Measurements from ENCODE around the gene GJC1. TPM values are rescaled to one million over a fixed set of nuclear protein-coding genes. Genes with fewer than 3 reads are reported as not detected.

The GJC1 gene
- total RNA-seq, 2 experiments from 2014 or later: not detected

DNA sequence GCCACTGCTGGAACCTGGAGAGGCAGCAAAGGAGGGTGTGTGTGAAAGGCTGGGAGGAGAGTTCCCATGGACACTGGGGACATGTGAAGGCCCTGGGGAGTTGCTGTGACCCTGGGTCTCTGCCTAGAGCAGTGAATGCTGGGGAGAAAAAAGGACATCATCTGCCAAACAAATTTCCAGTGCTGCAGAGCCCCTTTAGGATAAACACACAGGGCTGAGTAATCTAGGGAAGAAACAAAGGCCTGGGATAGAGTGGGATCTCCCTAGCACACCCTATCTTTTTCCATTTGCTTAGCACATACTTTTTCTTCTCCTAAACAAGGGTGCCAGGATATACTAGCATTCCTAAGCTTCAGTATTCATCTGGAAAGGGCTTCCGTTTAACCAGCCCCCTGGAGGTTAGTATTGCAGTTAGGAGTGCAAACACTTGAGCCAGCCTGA, 14.3 kb upstream of the GJC1 start:
- ChIA-PET CTCF (no interaction called here), POLR2A (no interaction called here)
- no peaks in the 10 kb centered on the region for H3K4me1 Mint-ChIP-seq (ENCODE audit: low read depth)
- H3K36me3 Mint-ChIP-seq (ENCODE audit: low read depth): no peaks in the 10 kb centered on the region
- Histone ChIP-seq H3K9me3 (ENCODE audit: control insufficient read depth in 1 of 2, insufficient read depth in 1 of 2, low read length in 2 of 2) (no peaks in the 10 kb centered on the region), H3K27me3 (ENCODE audit: control insufficient read depth in 1 of 2, insufficient read depth in 2 of 2, low read length in 2 of 2) (no peaks in the 10 kb centered on the region), H3K4me1 (ENCODE audit: insufficient read depth, low read length) (no peaks in the 10 kb centered on the region), H3K4me3 (ENCODE audit: low read length) (no peak overlapping the region), H3K27ac (ENCODE audit: low read depth in 1 of 2, low read length in 2 of 2) (no peak overlapping the region), H3K36me3 (ENCODE audit: insufficient read depth, low read length) (no peaks in the 10 kb centered on the region)
- intact Hi-C loops (cut with DNase I, micrococcal nuclease): no loop called here
- DNase-seq: no peak
- no peaks in the 10 kb centered on the region for H3K9me3 Mint-ChIP-seq
- no peak for ATAC-seq (ENCODE audit: poor library complexity)
- TF ChIP-seq CTCF (IDR thresholded peaks at IDR 0.05): no peak
- no peak overlapping the region for H3K27ac Mint-ChIP-seq
- no peak overlapping the region for H3K4me3 Mint-ChIP-seq
- H3K27me3 Mint-ChIP-seq: no peaks in the 10 kb centered on the region

- no peak for TF ChIP-seq CTCF (IDR thresholded peaks at IDR 0.05)
- Mint-ChIP-seq H3K4me1 (ENCODE audit: low read depth) (no peaks in the 10 kb centered on the region), H3K27me3 (no peaks in the 10 kb centered on the region), H3K4me3 (no peak overlapping the region), H3K27ac (no peak overlapping the region), H3K9me3 (no peaks in the 10 kb centered on the region), H3K36me3 (ENCODE audit: low read depth) (no peaks in the 10 kb centered on the region)
- CTCF ChIA-PET: no interaction called here
- no peak overlapping the region for H3K27ac ChIP-seq (ENCODE audit: low read depth in 1 of 2, low read length in 2 of 2)
- H3K9me3 ChIP-seq (ENCODE audit: control insufficient read depth in 1 of 2, insufficient read depth in 1 of 2, low read length in 2 of 2): no peaks in the 10 kb centered on the region
- intact Hi-C loops (cut with DNase I, micrococcal nuclease): no loop called here
- H3K36me3 ChIP-seq (ENCODE audit: insufficient read depth, low read length): no peaks in the 10 kb centered on the region
- DNase-seq (no peak), ATAC-seq (ENCODE audit: poor library complexity) (no peak)
- no peaks in the 10 kb centered on the region for H3K27me3 ChIP-seq (ENCODE audit: control insufficient read depth in 1 of 2, insufficient read depth in 2 of 2, low read length in 2 of 2)
- H3K4me3 ChIP-seq (ENCODE audit: low read length): no peak overlapping the region
- no peaks in the 10 kb centered on the region for H3K4me1 ChIP-seq (ENCODE audit: insufficient read depth, low read length)
- POLR2A ChIA-PET: no interaction called here
Measured at GRCh38 chr17:44842748-44843147, 12.7 kb upstream of the GJC1 start.

DNA sequence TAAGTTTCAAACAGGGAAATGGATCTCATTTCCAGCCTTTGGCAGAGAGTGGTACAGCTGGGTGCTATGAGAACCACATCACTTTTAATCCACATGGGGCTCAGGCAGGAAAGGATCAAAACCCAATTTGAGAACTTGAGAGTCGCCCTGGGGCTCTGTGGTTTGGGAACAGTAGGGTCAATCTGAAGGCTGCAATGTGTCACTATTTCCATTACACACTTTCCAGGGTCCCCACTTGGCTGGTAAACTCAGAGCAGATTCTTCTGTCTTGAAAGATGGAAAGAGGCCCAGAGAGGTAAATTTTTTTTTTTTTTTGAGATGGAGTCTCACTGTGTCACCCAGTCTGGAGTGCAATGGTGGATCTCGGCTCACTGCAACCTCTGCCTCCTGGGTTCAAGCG, 10.8 kb upstream of the GJC1 start:
- Mint-ChIP-seq H3K27ac (no peak overlapping the region), H3K4me3 (no peak overlapping the region), H3K9me3 (no peaks in the 10 kb centered on the region), H3K27me3 (no peaks in the 10 kb centered on the region), H3K36me3 (ENCODE audit: low read depth) (no peaks in the 10 kb centered on the region), H3K4me1 (ENCODE audit: low read depth) (no peaks in the 10 kb centered on the region)
- Histone ChIP-seq H3K4me1 (ENCODE audit: insufficient read depth, low read length) (no peaks in the 10 kb centered on the region), H3K27me3 (ENCODE audit: control insufficient read depth in 1 of 2, insufficient read depth in 2 of 2, low read length in 2 of 2) (no peaks in the 10 kb centered on the region), H3K9me3 (ENCODE audit: control insufficient read depth in 1 of 2, insufficient read depth in 1 of 2, low read length in 2 of 2) (no peaks in the 10 kb centered on the region), H3K4me3 (ENCODE audit: low read length) (no peak overlapping the region), H3K27ac (ENCODE audit: low read depth in 1 of 2, low read length in 2 of 2) (no peak overlapping the region), H3K36me3 (ENCODE audit: insufficient read depth, low read length) (no peaks in the 10 kb centered on the region)
- ChIA-PET POLR2A (no interaction called here), CTCF (no interaction called here)
- DNase-seq: no peak
- intact Hi-C loops (cut with DNase I, micrococcal nuclease): no loop called here
- no peak for ATAC-seq (ENCODE audit: poor library complexity)
- TF ChIP-seq CTCF (IDR thresholded peaks at IDR 0.05): no peak

Data from CD4-positive, alpha-beta T cell (primary cell).